ENCODE results near the gene EDN1. TPM values are rescaled to one million over a fixed set of nuclear protein-coding genes. Genes with fewer than 3 reads are reported as not detected.
A peak's percentile ranks its signal among the peaks of the same experiment; 100 is the strongest.

The EDN1 gene
- total RNA-seq, 6 experiments from 2014 or later = 2.6 to 7.4 (median 3.7) TPM

- H3K4me1 Mint-ChIP-seq (ENCODE audit: low read depth) = peaks cover 72% of the 10 kb centered on the region
- no peak overlapping the region for H3K4me3 Mint-ChIP-seq
- H3K36me3 Mint-ChIP-seq (ENCODE audit: low read depth) = peaks cover 41% of the 10 kb centered on the region
- no peak for DNase-seq
- peaks cover 3% of the 10 kb centered on the region; the same call in 1 of the 2 replicates for H3K27me3 Mint-ChIP-seq (ENCODE audit: insufficient read depth)
- no peak for TF ChIP-seq CTCF (IDR thresholded peaks at IDR 0.05)
- H3K27ac Mint-ChIP-seq = peak overlapping the region; percentile 94
- no peaks in the 10 kb centered on the region for H3K9me3 Mint-ChIP-seq
Observed at GRCh38 chr6:12294851-12295536, 4.8 kb downstream of the EDN1 start.

GRCh38 chr6:12295558-12296254, 5.5 kb downstream of the EDN1 start:
- Mint-ChIP-seq H3K27ac (peak overlapping the region; percentile 94), H3K4me3 (peak overlapping the region; percentile 73), H3K36me3 (ENCODE audit: low read depth) (peaks cover 41% of the 10 kb centered on the region), H3K27me3 (ENCODE audit: insufficient read depth) (peaks cover 3% of the 10 kb centered on the region; the same call in 1 of the 2 replicates), H3K4me1 (ENCODE audit: low read depth) (peaks cover 72% of the 10 kb centered on the region), H3K9me3 (no peaks in the 10 kb centered on the region)
- DNase-seq = no peak
- TF ChIP-seq CTCF (IDR thresholded peaks at IDR 0.05) = no peak

GRCh38 chr6:12296255-12296573, 6.1 kb downstream of the EDN1 start:
- H3K27ac Mint-ChIP-seq = peak overlapping the region; percentile 94
- H3K36me3 Mint-ChIP-seq (ENCODE audit: low read depth) = peaks cover 41% of the 10 kb centered on the region
- H3K4me3 Mint-ChIP-seq = peak overlapping the region; percentile 73
- DNase-seq = peak; percentile 84
- no peaks in the 10 kb centered on the region for H3K9me3 Mint-ChIP-seq
- TF ChIP-seq CTCF (IDR thresholded peaks at IDR 0.05) = no peak
- H3K27me3 Mint-ChIP-seq (ENCODE audit: insufficient read depth) = peaks cover 3% of the 10 kb centered on the region; the same call in 1 of the 2 replicates
- H3K4me1 Mint-ChIP-seq (ENCODE audit: low read depth) = peaks cover 70% of the 10 kb centered on the region

- H3K9me3 Mint-ChIP-seq = no peaks in the 10 kb centered on the region
- H3K27ac Mint-ChIP-seq = peak overlapping the region; percentile 94
- peaks cover 41% of the 10 kb centered on the region for H3K36me3 Mint-ChIP-seq (ENCODE audit: low read depth)
- H3K4me1 Mint-ChIP-seq (ENCODE audit: low read depth) = peaks cover 67% of the 10 kb centered on the region
- H3K4me3 Mint-ChIP-seq = peak overlapping the region; percentile 73
- H3K27me3 Mint-ChIP-seq (ENCODE audit: insufficient read depth) = peaks cover 2% of the 10 kb centered on the region; the same call in 1 of the 2 replicates
- DNase-seq = no peak
- no peak for TF ChIP-seq CTCF (IDR thresholded peaks at IDR 0.05)
Observed at GRCh38 chr6:12296604-12297003, 6.4 kb downstream of the EDN1 start.

GRCh38 chr6:12297363-12298016, 7.3 kb downstream of the EDN1 start:
- Mint-ChIP-seq H3K36me3 (ENCODE audit: low read depth) (peaks cover 41% of the 10 kb centered on the region), H3K27ac (peak overlapping the region; percentile 22; the same call in 1 of the 2 replicates), H3K4me1 (ENCODE audit: low read depth) (peaks cover 58% of the 10 kb centered on the region), H3K27me3 (ENCODE audit: insufficient read depth) (peaks cover 1% of the 10 kb centered on the region; the same call in 1 of the 2 replicates), H3K9me3 (no peaks in the 10 kb centered on the region), H3K4me3 (no peak overlapping the region)
- no peak for DNase-seq
- TF ChIP-seq CTCF (IDR thresholded peaks at IDR 0.05) = no peak

Data from HFFc6 (cell line).